GM12891 (cell line): ENCODE results near the gene HMX3.

Experiments used
- DNase-seq: peaks from one replicate; pipeline ENCODE4 v3.0.0; 2011; ENCODE audit warnings: low spot score; ENCODE audit not compliant: insufficient read length
- FAIRE-seq: peaks from 2 replicates; lab custom pipeline; 2011; peaks lifted over from hg19 to GRCh38; lab: Jason Lieb, UNC
- PAX5 ChIP-seq: IDR thresholded peaks from 2 replicates; pipeline ENCODE4 v1.6.1; 2011; ENCODE audit warnings: low read length, moderate library complexity, mild to moderate bottlenecking; ENCODE audit not compliant: insufficient read depth, severe bottlenecking
- POLR2A ChIP-seq: IDR thresholded peaks from 2 replicates; pipeline ENCODE4 v1.6.1; 2011; ENCODE audit warnings: low read depth, low read length, control low read depth
- POLR2AphosphoS5 ChIP-seq: IDR thresholded peaks from 2 replicates; pipeline ENCODE4 v1.6.1; 2011; ENCODE audit warnings: low read depth, low read length, control low read depth
- POU2F2 ChIP-seq: IDR thresholded peaks from 2 replicates; pipeline ENCODE4 v1.6.1; 2011; ENCODE audit warnings: low read depth, mild to moderate bottlenecking, control low read depth, low read length, moderate library complexity
- SPI1 ChIP-seq: IDR thresholded peaks from 2 replicates; pipeline ENCODE4 v1.6.1; 2011; ENCODE audit warnings: low read depth, low read length, control low read depth
- TAF1 ChIP-seq: IDR thresholded peaks from 2 replicates; pipeline ENCODE4 v1.6.1; 2011; ENCODE audit warnings: low read depth, low read length, control low read depth

HMX3 gene

DNA sequence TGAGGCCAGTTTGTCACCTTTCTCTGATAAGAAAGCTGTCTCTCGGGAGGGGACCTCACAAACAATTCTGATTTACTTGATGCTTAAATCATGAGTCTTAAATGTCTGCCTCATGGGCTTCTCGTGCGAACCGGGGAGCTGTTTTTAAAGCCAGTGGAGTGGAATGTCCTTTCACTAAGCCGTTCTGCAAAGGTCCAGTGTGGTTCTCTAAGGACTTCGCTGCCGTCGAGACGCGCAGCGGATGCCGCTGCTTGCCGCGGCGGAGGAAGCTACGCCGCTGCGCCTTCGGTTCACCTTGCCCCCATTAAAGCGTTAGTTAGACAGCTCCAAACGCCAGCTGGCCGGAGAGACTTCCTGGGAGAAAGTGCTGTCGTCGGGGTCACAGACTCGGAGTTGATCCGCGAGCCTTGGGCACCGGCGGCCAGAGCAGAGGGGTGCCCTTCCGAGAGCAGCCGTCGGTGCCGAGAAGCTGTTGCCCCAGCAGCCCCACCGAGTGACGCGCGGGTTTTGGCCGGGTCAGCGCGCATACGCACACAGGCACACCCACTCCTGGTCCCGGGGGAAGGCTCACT is 1.3 kb upstream of the HMX3 start:
- DNase-seq = no peak
- FAIRE-seq = no peak
- TF ChIP-seq POU2F2 (no peak), PAX5 (no peak), TAF1 (no peak), POLR2AphosphoS5 (no peak), SPI1 (no peak), POLR2A (no peak)

DNA sequence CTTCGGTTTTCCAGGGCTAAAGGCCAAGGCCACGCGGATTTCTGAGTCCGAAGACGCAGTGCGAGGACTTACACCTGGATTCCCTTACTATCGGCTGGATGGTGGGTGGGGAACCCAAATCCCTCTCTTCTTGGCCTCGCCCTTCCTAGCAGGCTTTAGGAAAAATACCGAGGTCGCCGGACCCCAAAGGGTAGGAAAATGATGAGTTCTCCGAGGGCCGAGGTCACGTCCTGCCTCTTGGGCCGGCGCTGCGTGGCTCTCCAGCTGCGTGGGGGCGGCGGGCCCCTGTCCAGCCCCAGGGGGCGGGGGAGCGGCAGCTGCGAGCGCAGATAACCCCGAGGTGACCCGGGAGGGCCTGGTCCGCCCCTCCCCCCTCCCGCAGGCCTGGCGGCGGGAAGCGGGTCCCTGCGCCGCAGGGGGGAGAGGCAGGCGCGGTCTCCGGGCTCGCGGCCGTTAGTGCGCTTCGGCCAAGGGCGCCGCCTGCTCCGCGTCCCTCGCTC is 805 bp upstream of the HMX3 start:
- FAIRE-seq (no peak), DNase-seq (peak; percentile 61)
- TF ChIP-seq POLR2AphosphoS5 = no peak
- TF ChIP-seq POLR2A = no peak
- no peak for TF ChIP-seq POU2F2
- no peak for TF ChIP-seq PAX5
- TF ChIP-seq TAF1 = no peak
- TF ChIP-seq SPI1 = no peak

DNA sequence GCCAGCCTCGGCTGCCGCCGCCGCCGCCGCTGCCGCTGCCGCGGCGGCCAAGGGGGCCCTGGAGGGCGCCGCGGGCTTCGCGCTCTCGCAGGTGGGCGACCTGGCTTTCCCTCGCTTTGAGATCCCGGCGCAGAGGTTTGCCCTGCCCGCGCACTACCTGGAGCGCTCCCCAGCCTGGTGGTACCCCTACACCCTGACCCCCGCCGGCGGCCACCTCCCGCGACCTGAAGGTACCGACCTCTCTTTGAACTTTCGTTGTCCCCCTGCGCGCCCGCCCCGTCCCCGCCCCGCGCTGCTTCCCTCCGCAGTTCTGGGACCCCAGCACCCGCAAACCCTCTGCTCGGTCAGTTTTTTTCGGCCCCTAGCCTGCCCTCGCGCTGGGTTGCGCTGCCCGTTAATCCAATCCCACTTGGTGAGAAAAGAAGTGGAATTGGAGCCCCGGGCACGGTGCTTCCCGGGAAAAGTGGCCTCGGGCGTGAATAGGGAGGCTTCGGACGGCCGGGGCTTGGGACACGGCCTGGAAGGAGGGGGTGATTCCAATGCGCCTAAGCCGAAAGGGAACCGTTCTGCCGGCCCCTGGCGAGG is 543 bp downstream of the HMX3 start:
- DNase-seq = no peak
- FAIRE-seq = peak; percentile 31
- TF ChIP-seq TAF1 = no peak
- no peak for TF ChIP-seq POLR2A
- no peak for TF ChIP-seq POU2F2
- TF ChIP-seq POLR2AphosphoS5 = no peak
- TF ChIP-seq PAX5 = no peak
- TF ChIP-seq SPI1 = no peak

DNA sequence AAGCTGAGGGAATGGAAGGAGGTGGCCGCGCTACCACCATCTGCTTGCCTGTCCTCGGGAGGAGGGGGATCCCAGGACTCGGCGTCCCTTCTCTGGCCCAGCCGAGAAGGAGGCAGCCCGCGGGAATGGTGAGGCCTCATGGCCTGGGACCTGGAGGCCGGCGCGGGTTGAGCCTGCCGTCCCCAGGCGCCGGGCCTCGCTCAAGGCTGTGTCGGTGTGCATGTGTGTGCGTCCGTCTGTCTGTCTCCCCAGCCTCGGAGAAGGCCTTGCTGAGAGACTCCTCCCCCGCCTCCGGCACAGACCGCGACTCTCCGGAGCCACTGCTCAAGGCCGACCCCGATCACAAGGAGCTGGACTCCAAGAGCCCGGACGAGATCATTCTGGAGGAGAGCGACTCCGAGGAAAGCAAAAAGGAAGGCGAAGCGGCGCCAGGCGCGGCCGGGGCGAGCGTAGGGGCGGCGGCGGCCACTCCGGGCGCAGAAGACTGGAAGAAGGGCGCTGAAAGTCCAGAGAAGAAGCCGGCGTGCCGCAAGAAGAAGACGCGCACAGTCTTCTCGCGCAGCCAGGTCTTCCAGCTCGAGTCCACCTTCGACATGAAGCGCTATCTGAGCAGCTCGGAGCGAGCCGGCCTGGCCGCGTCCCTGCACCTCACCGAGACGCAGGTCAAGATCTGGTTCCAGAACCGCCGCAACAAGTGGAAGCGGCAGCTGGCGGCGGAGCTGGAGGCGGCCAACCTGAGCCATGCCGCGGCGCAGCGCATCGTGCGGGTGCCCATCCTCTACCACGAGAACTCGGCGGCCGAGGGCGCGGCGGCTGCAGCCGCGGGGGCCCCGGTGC is 1.3 kb downstream of the HMX3 start:
- DNase-seq = no peak
- TF ChIP-seq PAX5 = no peak
- no peak for TF ChIP-seq POU2F2
- TF ChIP-seq SPI1 = no peak
- TF ChIP-seq POLR2A = peak; percentile 48; the same call in 1 of the 2 replicates
- TF ChIP-seq POLR2AphosphoS5 = peak; percentile 64; the same call in 1 of the 2 replicates
- TF ChIP-seq TAF1 = peak; percentile 14; the same call in 1 of the 2 replicates
- FAIRE-seq = peak; percentile 89

DNA sequence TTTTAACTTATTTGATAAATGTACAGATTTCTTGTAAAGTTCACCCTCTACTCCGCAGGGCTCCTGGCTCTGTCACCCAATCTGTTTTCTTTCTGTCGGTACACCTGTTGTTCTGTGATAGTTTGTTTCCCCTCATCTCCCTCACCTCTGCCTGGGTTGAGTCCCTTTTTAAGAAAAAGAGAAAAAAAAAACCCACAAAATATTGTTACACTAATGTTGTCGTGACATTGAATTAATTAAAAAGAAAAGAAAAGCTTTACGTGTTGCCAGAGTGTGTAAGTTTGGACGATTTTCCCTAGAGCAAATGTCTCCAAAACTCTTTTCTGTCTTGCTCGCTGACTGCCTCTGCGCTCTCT is 3.4 kb downstream of the HMX3 start:
- FAIRE-seq = no peak
- TF ChIP-seq PAX5 (no peak), POLR2A (0 out of 2 replicates have a peak, but pooled peaks have one; percentile 14), POLR2AphosphoS5 (no peak), SPI1 (no peak)

DNA sequence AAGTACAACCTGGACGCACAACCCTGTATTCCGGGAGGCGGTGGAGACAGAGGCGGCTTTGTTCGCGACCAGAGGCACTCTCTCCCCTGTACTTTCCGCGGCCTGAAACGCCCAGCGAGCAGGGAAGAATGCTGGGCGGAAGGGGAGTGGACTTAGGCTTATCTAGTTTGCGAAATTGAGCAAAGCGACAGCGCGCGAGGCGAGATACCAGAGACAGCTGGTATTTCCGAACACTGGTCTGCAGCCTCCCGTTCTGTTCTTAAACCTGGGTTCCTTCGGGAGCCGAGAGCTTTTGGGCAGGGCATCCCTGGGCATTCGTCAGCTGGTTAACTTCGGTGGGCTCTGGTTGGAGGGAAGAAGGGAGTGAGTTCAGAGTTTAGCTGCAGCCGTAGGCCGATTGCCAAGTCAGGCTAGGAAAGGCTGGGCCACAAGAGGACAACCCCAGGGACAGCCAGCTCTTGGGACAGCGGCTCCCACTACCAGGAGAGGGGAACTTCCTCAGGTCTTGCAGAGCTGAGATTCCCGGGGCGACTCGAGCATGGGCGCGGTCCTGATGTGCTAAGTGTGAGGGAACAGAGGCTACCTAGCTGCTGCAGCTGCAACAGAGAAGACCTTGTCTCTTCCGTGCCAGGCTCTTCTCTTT is 3.9 kb downstream of the HMX3 start:
- FAIRE-seq (no peak), DNase-seq (no peak)
- no peak; the same call in 1 of the 2 replicates for TF ChIP-seq POLR2AphosphoS5
- TF ChIP-seq TAF1 = no peak
- TF ChIP-seq POU2F2 = no peak
- TF ChIP-seq SPI1 = no peak
- TF ChIP-seq PAX5 = no peak
- TF ChIP-seq POLR2A = no peak

More for the DNA sequence above, 3.4 kb downstream of the HMX3 start:
- no peak for DNase-seq

DNA sequence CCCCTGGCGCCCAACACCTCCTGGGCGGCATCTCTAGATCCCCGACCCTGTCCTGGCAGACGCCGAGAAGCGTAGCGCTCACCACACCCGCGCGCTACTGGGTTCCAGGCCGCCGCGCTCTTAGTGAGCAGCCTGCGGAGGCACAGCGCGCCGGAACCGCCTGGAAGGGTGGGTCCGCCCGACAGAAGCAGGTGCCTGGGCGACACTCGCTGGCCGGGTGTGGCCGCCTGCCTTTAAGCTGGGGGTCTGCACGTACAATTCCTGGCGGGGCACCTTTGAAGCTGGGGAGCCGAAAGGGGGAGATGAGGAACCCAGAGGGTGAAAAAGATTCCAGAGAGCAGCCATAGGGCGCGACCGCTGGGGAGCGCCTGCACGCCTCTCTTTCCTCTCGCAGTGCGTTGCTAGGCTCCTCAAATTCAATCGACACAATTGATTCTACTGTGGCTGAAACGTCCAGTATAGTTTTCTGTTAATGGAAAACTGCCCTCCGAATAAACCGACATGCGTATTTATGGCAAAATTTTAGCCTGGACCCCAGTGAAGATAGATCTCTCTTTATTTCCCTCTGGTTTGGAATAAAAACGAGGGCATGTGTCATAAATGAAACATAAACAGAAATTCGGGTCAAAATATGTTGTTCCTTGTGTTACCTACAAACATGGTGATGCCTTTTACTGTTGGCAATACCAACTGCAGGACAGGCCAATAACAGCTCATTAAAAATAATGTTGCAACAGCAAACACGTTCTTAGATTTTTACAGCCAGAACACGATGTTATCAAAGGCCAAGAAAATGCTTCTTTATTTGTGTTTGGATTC is 4.6 kb downstream of the HMX3 start:
- FAIRE-seq (peak; percentile 82), DNase-seq (no peak)
- TF ChIP-seq POLR2AphosphoS5 (no peak), SPI1 (no peak), TAF1 (no peak)

DNA sequence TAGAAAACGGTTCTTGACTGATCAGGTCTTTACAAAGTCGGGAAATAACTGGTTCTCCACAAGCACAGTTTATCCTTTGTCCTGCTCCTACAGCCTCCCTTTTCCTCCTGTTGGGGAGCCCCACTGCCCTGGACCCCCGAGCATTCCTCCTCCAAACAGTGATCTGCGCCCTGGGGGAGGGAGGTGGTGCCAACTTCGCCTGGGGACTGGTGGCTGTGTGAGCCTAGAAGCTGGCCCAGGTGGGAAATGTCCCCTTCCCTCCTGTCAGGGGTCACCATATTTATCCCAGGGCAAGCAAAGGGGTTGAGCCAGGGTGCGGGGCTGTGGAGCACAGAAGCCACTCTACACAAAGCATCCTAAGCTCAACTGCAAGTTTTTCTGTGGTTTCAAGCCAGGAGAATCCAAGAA is 5.2 kb downstream of the HMX3 start:
- TF ChIP-seq POLR2A = peak; percentile 36
- no peak for TF ChIP-seq POLR2AphosphoS5
- FAIRE-seq (no peak), DNase-seq (no peak)
